Activated CD4-positive, alpha-beta T cell treated with anti-CD3 and anti-CD28 coated beads, Interleukin-2, Interleukin-6, amounts not matched to agents 100 ng/mL and 50 ng/mL, durations not matched to agents 16 hours and 8 hours (primary cell): ENCODE data around the gene SAMD5.
"Not testable (repeated sequence)": the region's sequence is repeated elsewhere in the genome, so short reads cannot be mapped to it uniquely, and the experiment has no call there.

Experiments used
- DNase-seq: peaks from one replicate; pipeline ENCODE4 v3.0.0-alpha.2; 2020

SAMD5 gene

DNA sequence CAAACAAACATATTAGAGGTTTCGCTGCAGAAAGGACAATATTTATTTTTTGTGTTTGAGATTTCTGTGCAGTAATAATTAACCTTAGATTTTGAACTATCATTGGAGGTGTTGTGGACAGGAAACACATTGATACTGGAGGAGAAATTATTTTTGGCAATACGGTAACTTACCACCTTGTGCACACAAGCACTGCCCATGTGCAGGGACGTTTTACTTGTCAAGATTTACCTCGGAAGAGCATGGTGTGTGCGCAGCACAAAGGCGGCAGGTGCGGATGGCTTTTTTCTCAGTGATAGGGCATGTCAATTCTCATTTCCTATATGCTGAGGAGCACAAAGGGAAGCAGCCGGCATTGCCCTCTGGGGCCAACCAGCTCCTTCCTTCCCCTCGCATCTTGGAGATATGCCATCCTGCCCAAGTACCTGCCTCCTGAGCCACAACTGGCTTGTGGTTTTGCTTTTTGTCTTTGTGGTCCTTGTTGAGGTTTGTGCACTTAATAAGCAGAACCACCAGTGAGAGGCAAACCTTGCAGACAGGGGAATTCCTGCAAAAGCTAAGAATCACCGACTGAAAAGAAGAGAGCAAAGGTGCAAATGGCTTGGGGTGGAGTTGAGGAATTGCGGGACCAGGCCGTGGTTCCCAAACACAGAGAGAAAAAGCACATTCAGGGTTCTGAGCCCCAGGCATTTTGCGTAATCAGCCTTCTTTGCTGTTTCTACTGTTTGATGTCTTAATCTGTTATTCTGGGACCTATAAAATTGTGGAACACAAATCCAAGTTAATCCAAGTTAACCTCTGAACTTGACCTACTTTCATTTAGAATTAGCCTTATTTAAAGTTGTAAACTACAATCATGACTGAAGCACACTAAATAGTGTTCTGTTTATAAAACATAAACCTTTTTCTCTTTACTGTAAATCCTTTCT, 21.9 kb downstream of the SAMD5 start:
- peak; percentile 21 for DNase-seq

GRCh38 chr6:147531321-147531720, 22.8 kb downstream of the SAMD5 start:
- no peak for DNase-seq

- DNase-seq, result no peak
Observed at GRCh38 chr6:147534116-147534860, 25.8 kb downstream of the SAMD5 start.

- no peak for DNase-seq
Observed at GRCh38 chr6:147538821-147539220, 30.3 kb downstream of the SAMD5 start.

DNA sequence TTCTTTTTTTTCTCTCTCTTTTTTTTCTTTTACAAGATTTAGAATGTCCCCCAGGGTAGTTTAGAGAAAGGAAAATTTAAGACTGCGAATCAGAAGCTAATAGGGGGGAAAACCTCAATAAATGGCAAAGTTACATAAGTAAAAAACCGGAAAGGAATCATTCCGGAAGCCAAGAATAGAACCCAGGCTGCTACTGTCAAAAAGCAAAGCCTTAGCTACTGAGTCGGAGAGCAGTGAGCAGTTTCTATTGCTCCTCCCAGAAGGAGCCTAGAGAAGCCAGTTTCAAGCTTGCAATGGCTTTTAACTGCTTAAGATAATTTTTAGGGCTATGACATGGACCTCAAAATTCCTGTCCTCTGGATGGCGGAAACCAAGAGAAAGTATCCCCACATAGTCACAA, 31.6 kb downstream of the SAMD5 start:
- no peak for DNase-seq

- DNase-seq, result not testable (repeated sequence)
Observed at GRCh38 chr6:147542436-147542835, 33.9 kb downstream of the SAMD5 start.

- no peak for DNase-seq
Observed at GRCh38 chr6:147544420-147544819, 35.9 kb downstream of the SAMD5 start.

GRCh38 chr6:147546501-147547368, 38.2 kb downstream of the SAMD5 start:
- no peak for DNase-seq

DNA sequence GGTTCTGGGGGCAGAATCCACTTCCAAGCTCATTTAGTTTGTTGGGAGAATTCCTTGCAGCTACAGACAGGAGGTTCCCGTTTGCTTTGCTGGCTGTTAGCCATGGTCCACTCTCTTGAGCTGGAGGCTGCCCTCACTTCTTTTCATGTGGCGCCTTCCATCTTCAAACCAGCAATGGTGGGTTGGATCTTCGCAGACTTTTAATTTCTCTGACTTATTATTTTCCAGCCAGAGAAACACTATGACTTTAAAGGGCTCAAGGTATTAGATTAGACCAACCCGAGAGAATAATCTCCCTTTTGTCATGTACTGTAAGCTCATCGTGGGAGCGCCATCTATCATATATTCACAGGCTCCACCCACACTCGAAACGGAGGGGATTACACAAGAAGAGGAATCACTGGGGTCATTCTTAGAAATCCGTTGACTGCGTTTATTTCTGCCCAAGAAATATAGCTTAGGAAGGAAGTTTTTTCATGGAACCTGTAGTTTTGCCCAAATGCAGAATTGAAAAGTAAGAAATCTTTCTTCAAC, 38.9 kb downstream of the SAMD5 start:
- DNase-seq, result no peak

GRCh38 chr6:147548921-147549475, 40.5 kb downstream of the SAMD5 start:
- DNase-seq, result no peak

- no peak for DNase-seq
Observed at GRCh38 chr6:147549531-147549930, 41.0 kb downstream of the SAMD5 start.

DNA sequence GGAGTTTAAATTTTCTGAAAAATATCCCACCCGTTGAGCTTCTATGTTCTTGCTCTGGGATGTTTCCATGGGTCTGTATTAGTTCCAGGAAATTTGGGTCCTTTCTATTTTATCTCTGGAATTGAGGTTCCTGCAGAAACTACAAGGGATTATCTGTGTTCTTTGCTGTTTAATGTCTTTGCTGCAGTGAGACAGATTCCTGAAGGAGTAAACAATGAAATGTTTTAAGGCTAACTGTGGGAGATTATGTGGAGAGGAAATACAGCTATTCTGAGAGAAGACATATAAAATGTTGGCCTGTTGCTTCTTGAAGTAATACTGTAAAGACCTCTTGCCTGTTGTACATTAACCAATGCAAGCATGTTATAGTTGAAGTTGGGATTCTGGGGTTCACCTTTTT, 43.5 kb downstream of the SAMD5 start:
- no peak for DNase-seq

DNA sequence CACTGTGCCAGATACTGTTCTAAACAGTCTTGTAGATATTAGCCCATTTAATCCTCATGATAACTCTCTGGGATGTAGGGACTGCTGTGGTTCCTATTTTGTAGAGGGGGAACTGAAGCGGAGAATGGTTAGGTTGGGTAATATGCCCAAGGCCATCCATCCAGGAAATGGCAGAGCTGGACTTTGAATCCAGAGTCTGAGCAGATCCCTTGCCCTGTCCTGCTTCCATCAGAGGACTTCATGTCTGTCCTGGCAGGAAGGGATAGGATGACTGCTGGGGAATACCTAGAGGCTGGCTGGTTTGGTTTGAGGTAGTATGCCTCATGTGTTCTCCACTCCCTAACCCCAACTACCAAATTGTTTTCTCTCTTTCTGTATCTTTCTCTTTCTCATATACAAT, 44.6 kb downstream of the SAMD5 start:
- no peak for DNase-seq

DNA sequence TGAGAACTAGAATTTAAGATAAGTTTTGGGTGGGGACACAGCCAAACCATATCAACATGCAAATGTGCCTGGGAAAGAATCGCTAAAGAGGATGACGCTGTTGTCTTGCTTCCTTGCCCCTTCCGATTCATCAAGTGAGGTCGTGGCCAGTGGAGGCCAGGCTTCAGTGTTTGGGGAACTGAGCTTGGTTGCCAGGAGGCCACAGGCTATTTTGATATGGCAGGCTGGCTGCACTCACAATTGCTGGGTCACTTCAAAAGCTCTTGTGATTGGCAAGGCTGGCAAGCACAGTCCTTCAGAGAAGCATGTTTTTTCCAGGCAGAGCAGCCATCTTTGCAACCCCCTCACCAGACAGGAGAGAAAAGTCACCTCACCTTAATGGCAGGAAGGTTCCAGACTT, 45.8 kb downstream of the SAMD5 start:
- no peak for DNase-seq

DNA sequence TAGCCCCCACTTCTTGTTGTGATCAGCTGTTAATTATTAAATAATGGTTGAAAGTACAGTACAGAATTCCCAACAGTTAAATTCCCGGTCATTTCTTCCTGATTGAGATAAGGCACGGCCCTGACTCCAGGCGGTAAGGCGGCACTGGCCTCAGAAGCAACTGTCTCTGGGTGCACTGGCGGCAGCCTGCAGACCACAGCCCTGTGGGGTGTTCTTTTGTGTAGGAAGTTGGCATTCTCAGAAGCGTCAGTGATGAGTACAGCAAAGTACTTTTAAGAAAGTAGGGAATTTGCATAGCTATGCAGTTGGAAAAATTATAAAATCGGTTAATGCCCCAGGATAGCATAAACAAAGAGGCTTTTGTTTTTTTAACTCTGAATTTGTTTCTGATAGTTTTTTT, 50.5 kb downstream of the SAMD5 start:
- DNase-seq, result no peak

- no peak for DNase-seq
Observed at GRCh38 chr6:147560670-147561069, 52.2 kb downstream of the SAMD5 start.

DNA sequence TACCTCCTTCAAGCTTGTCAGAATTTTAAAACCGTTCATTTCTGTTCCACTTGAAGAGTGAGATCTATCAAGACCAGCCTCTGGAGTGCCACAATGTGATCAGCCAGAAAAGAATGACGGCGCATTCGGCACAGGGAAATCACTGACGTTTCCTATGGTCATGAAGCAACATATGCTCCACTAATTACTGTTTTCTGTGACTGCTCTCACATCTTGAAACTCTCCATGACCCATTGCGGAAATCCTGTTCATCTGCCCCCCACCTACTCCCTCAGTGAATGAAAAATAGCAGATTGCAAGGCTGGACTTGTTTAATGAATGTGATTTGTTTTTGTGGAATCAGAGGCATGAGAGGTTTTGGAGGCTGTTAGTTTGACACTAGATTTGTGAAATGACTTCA, 53.2 kb downstream of the SAMD5 start:
- no peak for DNase-seq

- no peak for DNase-seq
Observed at GRCh38 chr6:147563472-147563871, 55.0 kb downstream of the SAMD5 start.

GRCh38 chr6:147564556-147564955, 56.1 kb downstream of the SAMD5 start:
- DNase-seq, result no peak

DNA sequence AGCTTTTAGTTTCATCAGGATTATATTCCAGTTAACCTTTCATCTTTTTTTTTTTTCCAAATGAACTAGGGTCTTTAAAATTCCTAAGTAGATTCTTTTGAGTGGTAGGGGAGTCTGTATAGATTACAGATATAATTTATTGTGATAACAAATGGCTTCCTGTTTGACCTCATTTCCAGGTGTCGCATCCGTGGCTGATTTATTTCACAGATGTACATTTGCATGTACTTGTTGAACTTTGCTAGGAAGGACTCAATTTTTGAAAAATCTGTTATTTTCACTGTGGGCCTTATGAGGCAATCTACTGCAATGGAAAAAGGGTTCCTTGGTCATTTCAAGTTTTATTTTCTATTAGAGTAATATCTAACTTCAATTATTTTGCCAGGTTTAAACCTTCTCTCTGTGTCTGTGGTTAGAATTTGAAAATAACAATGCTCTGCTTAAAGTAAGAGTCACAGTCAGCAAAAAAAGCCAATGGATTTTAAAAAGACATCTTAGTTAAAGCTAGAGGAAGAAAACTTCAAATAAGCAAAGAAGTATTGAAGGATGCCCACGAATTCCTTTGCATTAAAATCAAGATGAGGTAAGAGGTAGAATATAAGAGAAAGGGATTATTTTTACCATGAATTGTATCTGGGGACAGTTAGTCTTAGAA, 57.9 kb downstream of the SAMD5 start:
- DNase-seq, result no peak

DNA sequence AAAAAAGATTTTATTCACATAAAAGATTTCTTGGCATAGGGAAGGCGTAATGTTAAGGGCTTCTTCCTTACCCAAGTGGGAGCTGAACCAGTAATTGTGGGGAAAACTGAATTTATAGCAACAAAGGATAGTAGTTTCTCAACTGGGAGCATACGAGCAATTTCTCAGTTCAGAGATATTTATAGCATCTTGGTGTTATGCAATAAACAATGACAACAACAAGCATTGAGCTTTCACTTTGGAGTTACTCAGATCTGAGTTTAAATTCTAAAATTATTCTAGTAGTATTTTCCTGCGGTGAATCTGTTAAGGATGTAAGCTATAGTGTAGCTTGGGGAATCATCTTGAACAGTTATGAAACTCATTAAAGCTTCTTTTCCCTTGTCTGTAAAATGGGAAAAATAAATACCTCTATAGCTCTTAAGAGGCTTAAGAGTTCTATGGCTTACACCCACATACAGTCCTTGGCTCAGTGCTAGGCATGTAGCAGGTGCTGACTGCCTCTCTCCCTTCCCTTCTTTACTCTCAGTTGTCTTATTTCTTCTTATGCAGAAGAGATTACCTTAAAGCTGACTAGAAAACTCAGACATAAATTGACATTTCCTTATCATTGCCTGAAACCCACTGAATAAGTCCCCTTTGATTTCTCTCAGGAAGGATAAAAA, 58.8 kb downstream of the SAMD5 start:
- DNase-seq, result no peak
